Naive thymus-derived CD8-positive, alpha-beta T cell (primary cell): ENCODE results near the gene MIDN. TPM values are rescaled to one million over a fixed set of nuclear protein-coding genes. Genes with fewer than 3 reads are reported as not detected.

Experiments used
- ATAC-seq, 2 donors: fragments of 150-1000 bp; cut with Tn5 transposase in 1 of 2; sonication (Bioruptor Pico), chemical (Tn5 transposase) in 1 of 2; 1 replicate in 1 of 2; 2 replicates in 1 of 2; pipeline ENCODE4 v1.10.0; 2021; ENCODE audit warnings: mild to moderate bottlenecking in 2 of 2, moderate library complexity in 2 of 2
- POLR2A ChIA-PET: fragments of 350-600 bp; sonication (Branson Sonifier 250); formaldehyde crosslinking; loops from one replicate; lab custom pipeline; 2021; ENCODE audit warnings: antibody characterized with exemption; lab: Charles Lee
- DNase-seq, 10 donors: peaks; one replicate each; pipeline versions ENCODE4 v3.0.0 to v3.0.0-alpha.2; 2020 to 2022
- H3K27ac Mint-ChIP-seq, 10 donors: one replicate each; pipeline ENCODE4 v1.8.0; 2020 to 2022; ENCODE audit warnings: mild to moderate bottlenecking in 10 of 10, mixed read lengths in 10 of 10, moderate library complexity in 4 of 10, inconsistent platforms in 1 of 10
- H3K27me3 Mint-ChIP-seq, 5 donors: one replicate each; pipeline ENCODE4 v1.8.0; 2021 to 2022; ENCODE audit warnings: mixed read lengths in 5 of 5
- H3K36me3 Mint-ChIP-seq, 3 donors: one replicate each; pipeline ENCODE4 v1.8.0; 2020 to 2022; ENCODE audit warnings: mixed read lengths in 3 of 3, mild to moderate bottlenecking in 2 of 3, inconsistent platforms in 1 of 3
- H3K4me1 Mint-ChIP-seq, 4 donors: one replicate each; pipeline ENCODE4 v1.8.0; 2021 to 2022; ENCODE audit warnings: mixed read lengths in 4 of 4
- H3K4me3 Mint-ChIP-seq, 10 donors: one replicate each; pipeline ENCODE4 v1.8.0; 2020 to 2022; ENCODE audit warnings: mild to moderate bottlenecking in 10 of 10, mixed read lengths in 10 of 10, moderate library complexity in 6 of 10, inconsistent platforms in 1 of 10
- H3K9me3 Mint-ChIP-seq, 9 donors: one replicate each; pipeline ENCODE4 v1.8.0; 2020 to 2022; ENCODE audit warnings: mixed read lengths in 9 of 9, mild to moderate bottlenecking in 3 of 9, inconsistent platforms in 1 of 9, moderate library complexity in 1 of 9
- polyA plus RNA-seq, 3 donors: library from polyadenylated mRNA; unstranded; fragments of 300-500 nt; fragmentation: Illumina TruSeq; gene quantifications; one replicate each; pipeline ENCODE4 v1.2.3, GENCODE V29; 2021
- total RNA-seq, 8 experiments: library from RNA in 2 of 8; stranded (reverse) in 2 of 8; gene quantifications; one replicate each; pipeline ENCODE4 v1.2.3 and lab custom pipeline; 2021 to 2026

The MIDN gene
- total and polyA plus RNA-seq, 5 experiments from 2014 or later: 1.1 to 35.4 (median 8.2) TPM

- DNase-seq (peak; percentile 73 to 91 (median 80)), ATAC-seq (peak; percentile 7 to 31)
- Mint-ChIP-seq H3K27ac (peak overlapping the region; percentile 28 to 97 (median 84)), H3K9me3 (no peaks in the 10 kb centered on the region), H3K27me3 (peaks cover 0 to 3% (median 0%) of the 10 kb centered on the region in 5 donors), H3K4me1 (peaks cover 15 to 40% (median 29%) of the 10 kb centered on the region in 4 donors), H3K36me3 (peaks cover 0 to 34% (median 4%) of the 10 kb centered on the region in 3 donors), H3K4me3 (peak overlapping the region; percentile 33 to 95 (median 73))
- POLR2A ChIA-PET: interaction anchor here (0.6 to 13.6 kb wide), 12 partner anchors 9 to 248 kb away, joined by 3 to 480 read pairs (median 5); partner anchors contain the start of genes CIRBP, FAM174C and RNU6-2
Observed at GRCh38 chr19:1252821-1253513, 4.6 kb downstream of the MIDN start.

- Mint-ChIP-seq H3K36me3 (peaks cover 0 to 35% (median 7%) of the 10 kb centered on the region in 3 donors), H3K27ac (peak overlapping the region; percentile 28 to 97 (median 84))
Observed at GRCh38 chr19:1253514-1254080, 5.2 kb downstream of the MIDN start.

GRCh38 chr19:1254081-1254527 lies 5.7 kb downstream of the MIDN start:
- Mint-ChIP-seq H3K27ac (peak overlapping the region in 3 of 10 donors; percentile 75 to 90 (median 88)), H3K36me3 (peaks cover 0 to 35% (median 7%) of the 10 kb centered on the region in 3 donors), H3K27me3 (peaks cover 0 to 3% (median 0%) of the 10 kb centered on the region in 5 donors), H3K4me3 (peak overlapping the region in 4 of 10 donors; percentile 33 to 59 (median 44)), H3K4me1 (peaks cover 15 to 50% (median 38%) of the 10 kb centered on the region in 4 donors), H3K9me3 (no peaks in the 10 kb centered on the region)
- POLR2A ChIA-PET: interaction anchor here (1.2 to 13.6 kb wide), 5 partner anchors 10 to 226 kb away, joined by 4 to 480 read pairs (median 6); partner anchors contain the start of gene CIRBP
- DNase-seq (no peak), ATAC-seq (no peak)

More at GRCh38 chr19:1253514-1254080, 5.2 kb downstream of the MIDN start:
- Mint-ChIP-seq H3K9me3 (no peaks in the 10 kb centered on the region), H3K4me1 (peaks cover 15 to 45% (median 33%) of the 10 kb centered on the region in 4 donors), H3K27me3 (peaks cover 0 to 3% (median 0%) of the 10 kb centered on the region in 5 donors), H3K4me3 (peak overlapping the region; percentile 33 to 95 (median 64))
- POLR2A ChIA-PET: interaction anchor here (0.7 to 13.6 kb wide), 9 partner anchors 10 to 226 kb away, joined by 3 to 480 read pairs (median 5); partner anchors contain the start of genes CIRBP and FAM174C
- DNase-seq (peak in 1 of 10 donors; percentile 24), ATAC-seq (no peak)

- POLR2A ChIA-PET: interaction anchor here (1.7 to 13.6 kb wide), 3 partner anchors 10 to 21 kb away, joined by 6 to 480 read pairs (median 30); partner anchors contain the start of genes CIRBP and FAM174C
- Mint-ChIP-seq H3K9me3 (no peaks in the 10 kb centered on the region), H3K36me3 (peaks cover 0 to 35% (median 7%) of the 10 kb centered on the region in 3 donors), H3K4me3 (peak overlapping the region in 9 of 10 donors; percentile 9 to 59 (median 45)), H3K27me3 (peaks cover 0 to 3% (median 0%) of the 10 kb centered on the region in 5 donors), H3K4me1 (peaks cover 15 to 55% (median 43%) of the 10 kb centered on the region in 4 donors), H3K27ac (peak overlapping the region in 7 of 10 donors; percentile 13 to 90 (median 75))
- ATAC-seq (no peak), DNase-seq (no peak)
Observed at GRCh38 chr19:1254530-1255185, 6.3 kb downstream of the MIDN start.

GRCh38 chr19:1255186-1256161 lies 7.1 kb downstream of the MIDN start:
- Mint-ChIP-seq H3K4me3 (peak overlapping the region in 5 of 10 donors; percentile 7 to 59 (median 56)), H3K4me1 (peaks cover 19 to 60% (median 48%) of the 10 kb centered on the region in 4 donors)
- ATAC-seq: no peak

GRCh38 chr19:1256646-1257474 lies 8.5 kb downstream of the MIDN start:
- H3K27ac Mint-ChIP-seq: peak overlapping the region in 8 of 10 donors; percentile 13 to 96 (median 87)
- ATAC-seq: no peak
- peaks cover 0 to 2% (median 0%) of the 10 kb centered on the region in 5 donors for H3K27me3 Mint-ChIP-seq
- peaks cover 0 to 32% (median 7%) of the 10 kb centered on the region in 3 donors for H3K36me3 Mint-ChIP-seq
- no peaks in the 10 kb centered on the region for H3K9me3 Mint-ChIP-seq
- H3K4me3 Mint-ChIP-seq: peak overlapping the region in 6 of 10 donors; percentile 18 to 97 (median 60)
- H3K4me1 Mint-ChIP-seq: peaks cover 23 to 65% (median 58%) of the 10 kb centered on the region in 4 donors
- POLR2A ChIA-PET: interaction anchor here (1.7 to 13.6 kb wide), 3 partner anchors 7 to 18 kb away, joined by 6 to 480 read pairs (median 30); partner anchors contain the start of genes CIRBP and FAM174C
- DNase-seq: no peak

More at GRCh38 chr19:1255186-1256161, 7.1 kb downstream of the MIDN start:
- Mint-ChIP-seq H3K27me3 (peaks cover 0 to 3% (median 0%) of the 10 kb centered on the region in 5 donors), H3K9me3 (no peaks in the 10 kb centered on the region), H3K36me3 (peaks cover 0 to 35% (median 7%) of the 10 kb centered on the region in 3 donors), H3K27ac (peak overlapping the region in 5 of 10 donors; percentile 13 to 90 (median 75))
- no peak for DNase-seq
- POLR2A ChIA-PET: interaction anchor here (0.6 to 13.6 kb wide), 7 partner anchors 9 to 932 kb away, joined by 3 to 480 read pairs (median 4); partner anchors contain the start of genes CIRBP and FAM174C

- Mint-ChIP-seq H3K27me3 (peaks cover 0 to 2% (median 0%) of the 10 kb centered on the region in 5 donors), H3K36me3 (peaks cover 0 to 30% (median 7%) of the 10 kb centered on the region in 3 donors), H3K27ac (peak overlapping the region; percentile 75 to 99 (median 93)), H3K4me3 (peak overlapping the region in 9 of 10 donors; percentile 42 to 97 (median 66)), H3K4me1 (peaks cover 25 to 70% (median 64%) of the 10 kb centered on the region in 4 donors), H3K9me3 (no peaks in the 10 kb centered on the region)
- POLR2A ChIA-PET: interaction anchor here (1.1 to 13.6 kb wide), 4 partner anchors 7 to 127 kb away, joined by 3 to 480 read pairs (median 22); partner anchors contain the start of gene CIRBP
- DNase-seq (no peak), ATAC-seq (no peak)
Observed at GRCh38 chr19:1257475-1258162, 9.2 kb downstream of the MIDN start.

GRCh38 chr19:1258163-1258492 lies 9.7 kb downstream of the MIDN start:
- H3K4me3 Mint-ChIP-seq: peak overlapping the region; percentile 59 to 97 (median 78)
- H3K9me3 Mint-ChIP-seq: no peaks in the 10 kb centered on the region
- peaks cover 0 to 2% (median 0%) of the 10 kb centered on the region in 5 donors for H3K27me3 Mint-ChIP-seq
- no peak for ATAC-seq
- peaks cover 0 to 30% (median 7%) of the 10 kb centered on the region in 3 donors for H3K36me3 Mint-ChIP-seq
- DNase-seq: no peak
- peaks cover 27 to 74% (median 69%) of the 10 kb centered on the region in 4 donors for H3K4me1 Mint-ChIP-seq
- POLR2A ChIA-PET: interaction anchor here (1.1 to 13.6 kb wide), 4 partner anchors 3 to 127 kb away, joined by 3 to 480 read pairs (median 246); partner anchors contain the start of genes CIRBP and MIDN
- peak overlapping the region; percentile 63 to 99 (median 95) for H3K27ac Mint-ChIP-seq

GRCh38 chr19:1258707-1259205 lies 10.4 kb downstream of the MIDN start:
- ATAC-seq: peak in 1 of 2 donors; percentile 5

More at GRCh38 chr19:1258707-1259205, 10.4 kb downstream of the MIDN start:
- peaks cover 27 to 72% (median 67%) of the 10 kb centered on the region in 4 donors for H3K4me1 Mint-ChIP-seq
- POLR2A ChIA-PET: interaction anchor here (0.7 to 13.6 kb wide), 7 partner anchors 4 to 191 kb away, joined by 3 to 480 read pairs (median 5); partner anchors contain the start of genes CIRBP, FAM174C and MIDN
- peaks cover 0 to 25% (median 7%) of the 10 kb centered on the region in 3 donors for H3K36me3 Mint-ChIP-seq
- peak in 1 of 10 donors; percentile 78 for DNase-seq
- H3K27ac Mint-ChIP-seq: peak overlapping the region; percentile 92 to 99 (median 99)
- H3K4me3 Mint-ChIP-seq: peak overlapping the region; percentile 80 to 97 (median 88)
- peaks cover 0 to 2% (median 0%) of the 10 kb centered on the region in 5 donors for H3K27me3 Mint-ChIP-seq
- H3K9me3 Mint-ChIP-seq: no peaks in the 10 kb centered on the region
